Right cardiac atrium (tissue), 5 donors: Measurements from ENCODE around the gene MTA1. TPM values are rescaled to one million over a fixed set of nuclear protein-coding genes. Genes with fewer than 3 reads are reported as not detected.

Experiments
- ATAC-seq, 2 donors: fragments of 200-7000 bp; cut with Tn5 transposase; one replicate each; pipeline versions ENCODE4 v1.8.0 to v1.9.1; 2020; ENCODE audit warnings: moderate library complexity in 2 of 2, mild to moderate bottlenecking in 1 of 2
- DNase-seq, 3 donors: peaks; one replicate each; pipeline ENCODE4 v3.0.0-alpha.2; 2020
- H3K27ac ChIP-seq: one replicate; pipeline ENCODE4 v1.5.1; 2013; ENCODE audit warnings: mild to moderate bottlenecking, low read length, control low read depth, moderate library complexity
- H3K27me3 ChIP-seq: one replicate; pipeline ENCODE4 v1.6.1; 2013; ENCODE audit not compliant: control insufficient read depth, insufficient read depth
- H3K4me1 ChIP-seq: one replicate; pipeline ENCODE4 v1.6.1; 2013; ENCODE audit warnings: low read length; ENCODE audit not compliant: control insufficient read depth, insufficient read depth
- H3K4me3 ChIP-seq: one replicate; pipeline ENCODE4 v1.5.1; 2013; ENCODE audit warnings: low read length, control low read depth
- H3K9me3 ChIP-seq: one replicate; pipeline ENCODE4 v1.6.1; 2013; ENCODE audit warnings: low read length; ENCODE audit not compliant: control insufficient read depth
- WGBS: extraction: QIAGEN DNeasy Blood & Tissue Kit; methylation state at CpG from one replicate; pipeline ENCODE4 v1.1.7; 2013; 5-methylcytosine and 5-hydroxymethylcytosine counted together
- intact Hi-C, 4 donors: fragments of 100-400 bp; cut with DNase I; formaldehyde crosslinking; loops; one replicate each; pipeline versions ENCODE4 v1.11.0 to v1.14.0; 2022 to 2023
- polyA plus RNA-seq: library from polyadenylated mRNA; stranded (reverse); fragments of 200-250 nt; gene quantifications from one replicate; pipeline ENCODE4 v1.2.3, GENCODE V29; 2013
- total RNA-seq, 4 donors: library from RNA; stranded (reverse); fragmentation: NEBNext Ultra II Directional; extraction: Animal tissue kit (Norgen Biotek cat#: 25700); gene quantifications; one replicate each; pipeline ENCODE4 v1.2.1, GENCODE V29; 2021
- donor health status: healthy with polysubstance abuse.
- donor health status: DM: no; HTN: yes; CAD: no.
- donor health status: DM: no; HTN: no; CAD: no.
- donor health status: DM: no; HTN: yes; CAD: no; lungs with severe emphysema.
- donor health status: DM: yes; HTN: yes; CAD: no.

Gene MTA1
- total and polyA plus RNA-seq, 5 donors, result 121 to 179 (median 141) TPM

DNA sequence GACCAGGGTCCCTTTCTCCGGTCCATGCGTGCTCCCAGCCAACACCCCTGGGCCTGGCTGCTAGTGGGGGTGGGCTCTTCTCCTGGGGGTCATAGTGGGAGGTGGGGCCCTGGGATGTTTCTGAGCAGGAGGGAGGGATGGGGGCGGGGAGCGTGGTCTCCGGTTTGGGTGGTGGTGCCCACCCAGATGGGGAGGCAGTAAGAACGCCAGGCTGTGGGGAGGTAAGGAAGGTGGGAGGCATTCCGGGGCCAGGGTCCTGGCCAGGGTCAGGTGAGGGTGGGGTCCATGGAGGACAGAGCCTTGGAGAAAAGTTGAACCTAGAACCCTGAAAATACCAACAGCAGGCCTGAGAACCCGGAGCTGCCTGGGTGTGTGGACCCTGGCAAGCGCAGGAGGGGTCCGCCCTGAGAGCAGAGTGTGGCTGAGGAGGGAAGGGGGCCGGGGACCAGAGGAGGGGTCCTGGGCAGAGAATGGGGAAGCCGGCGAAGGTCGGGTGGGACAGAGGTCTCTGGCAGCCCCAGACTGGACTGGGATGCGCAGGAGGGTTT lies 60.6 kb downstream of the MTA1 start:
- peaks cover 13% of the 10 kb centered on the region for H3K4me1 ChIP-seq
- peak in 1 of 3 donors; percentile 47 for DNase-seq

DNA sequence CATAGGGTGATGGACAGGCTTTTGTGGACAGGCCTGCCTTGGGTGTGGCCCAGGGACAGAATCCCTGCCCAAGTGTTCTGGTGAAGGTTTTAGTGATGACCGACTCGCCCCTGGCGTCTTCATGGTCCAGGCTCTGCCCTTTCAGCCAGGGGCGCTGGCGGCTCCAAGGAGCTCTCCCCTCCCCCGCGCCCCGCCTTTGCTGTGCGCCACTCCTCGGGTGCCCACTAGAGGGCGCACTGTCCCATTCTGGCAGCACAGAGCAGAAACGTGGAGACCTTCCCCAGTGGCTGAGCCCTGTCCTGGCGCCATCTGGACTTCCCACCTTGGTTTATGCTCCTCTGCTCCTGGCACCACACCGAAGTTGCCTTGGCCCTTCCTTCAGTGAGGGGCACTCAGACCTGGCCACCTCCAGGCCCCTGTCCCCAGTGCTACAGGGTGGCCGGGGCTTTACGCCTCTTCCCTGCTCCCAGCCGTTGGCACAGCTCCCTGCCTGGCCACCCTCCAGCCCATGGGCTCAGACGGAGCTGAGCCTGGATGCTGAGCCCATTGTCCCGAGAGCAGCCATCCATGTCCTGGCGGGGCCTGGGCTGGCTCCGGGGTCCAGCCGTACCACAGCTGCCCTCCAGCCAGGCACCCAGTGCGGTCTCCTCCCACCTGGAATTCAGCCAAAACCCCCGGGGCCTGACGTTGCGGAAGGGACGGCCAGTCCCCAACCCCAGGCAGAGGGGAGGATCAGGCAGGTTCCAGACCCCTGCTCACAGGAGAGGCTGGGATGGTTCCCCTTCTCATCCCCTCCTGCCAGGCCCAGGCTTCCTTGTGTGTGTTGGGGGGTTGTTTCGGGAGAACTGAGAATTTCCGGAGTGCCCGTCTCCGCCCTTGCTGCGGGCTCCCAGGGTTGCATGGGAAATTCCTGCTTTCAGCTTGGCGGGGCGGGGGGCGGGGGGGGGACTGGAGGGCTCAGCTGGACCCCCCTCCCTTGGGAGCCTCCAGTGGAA lies 61.5 kb downstream of the MTA1 start:
- DNase-seq, result peak; percentile 89 to 96 (median 96)
- Histone ChIP-seq H3K4me1 (peaks cover 20% of the 10 kb centered on the region), H3K9me3 (no peaks in the 10 kb centered on the region), H3K4me3 (peak overlapping the region; percentile 5), H3K27ac (peak overlapping the region; percentile 95), H3K27me3 (no peaks in the 10 kb centered on the region)
- intact Hi-C loops, result loop anchor here in 2 of 4 donors (10.0 kb wide), 2 partner anchors 106 to 276 kb away; no protein-coding TSS in a partner anchor
- peak; percentile 61 to 66 for ATAC-seq
- under 1% methylated on average over 35 of the region's 35 CpGs for WGBS

More for the DNA sequence above, 60.6 kb downstream of the MTA1 start:
- intact Hi-C loops, result loop anchor here in 2 of 4 donors (10.0 kb wide), 2 partner anchors 105 to 275 kb away; no protein-coding TSS in a partner anchor
- WGBS, result 51% methylated on average over 15 of the region's 15 CpGs
- Histone ChIP-seq H3K27me3 (no peaks in the 10 kb centered on the region), H3K4me3 (no peak overlapping the region), H3K9me3 (no peaks in the 10 kb centered on the region), H3K27ac (peak overlapping the region; percentile 95)
- ATAC-seq, result no peak

GRCh38 chr14:105481886-105482457 lies 62.3 kb downstream of the MTA1 start:
- H3K4me3 ChIP-seq, result peak overlapping the region; percentile 5
- intact Hi-C loops, result loop anchor here in 2 of 4 donors (10.0 kb wide), 2 partner anchors 107 to 277 kb away; no protein-coding TSS in a partner anchor
- 2% methylated on average over 18 of the region's 18 CpGs for WGBS
- no peaks in the 10 kb centered on the region for H3K27me3 ChIP-seq
- H3K27ac ChIP-seq, result peak overlapping the region; percentile 84
- ATAC-seq (peak; percentile 43 to 61), DNase-seq (peak; percentile 97 to 98 (median 98))
- no peaks in the 10 kb centered on the region for H3K9me3 ChIP-seq
- H3K4me1 ChIP-seq, result peaks cover 22% of the 10 kb centered on the region

- no peak overlapping the region for H3K4me3 ChIP-seq
- 58% methylated on average over 18 of the region's 18 CpGs for WGBS
- peaks cover 22% of the 10 kb centered on the region for H3K4me1 ChIP-seq
- H3K27me3 ChIP-seq, result no peaks in the 10 kb centered on the region
- peak overlapping the region; percentile 84 for H3K27ac ChIP-seq
- H3K9me3 ChIP-seq, result no peaks in the 10 kb centered on the region
- intact Hi-C loops, result loop anchor here in 2 of 4 donors (10.0 kb wide), 2 partner anchors 108 to 278 kb away; no protein-coding TSS in a partner anchor
- DNase-seq, result peak in 2 of 3 donors; percentile 42 to 69
- no peak for ATAC-seq
Measured at GRCh38 chr14:105482486-105483110, 63.0 kb downstream of the MTA1 start.

DNA sequence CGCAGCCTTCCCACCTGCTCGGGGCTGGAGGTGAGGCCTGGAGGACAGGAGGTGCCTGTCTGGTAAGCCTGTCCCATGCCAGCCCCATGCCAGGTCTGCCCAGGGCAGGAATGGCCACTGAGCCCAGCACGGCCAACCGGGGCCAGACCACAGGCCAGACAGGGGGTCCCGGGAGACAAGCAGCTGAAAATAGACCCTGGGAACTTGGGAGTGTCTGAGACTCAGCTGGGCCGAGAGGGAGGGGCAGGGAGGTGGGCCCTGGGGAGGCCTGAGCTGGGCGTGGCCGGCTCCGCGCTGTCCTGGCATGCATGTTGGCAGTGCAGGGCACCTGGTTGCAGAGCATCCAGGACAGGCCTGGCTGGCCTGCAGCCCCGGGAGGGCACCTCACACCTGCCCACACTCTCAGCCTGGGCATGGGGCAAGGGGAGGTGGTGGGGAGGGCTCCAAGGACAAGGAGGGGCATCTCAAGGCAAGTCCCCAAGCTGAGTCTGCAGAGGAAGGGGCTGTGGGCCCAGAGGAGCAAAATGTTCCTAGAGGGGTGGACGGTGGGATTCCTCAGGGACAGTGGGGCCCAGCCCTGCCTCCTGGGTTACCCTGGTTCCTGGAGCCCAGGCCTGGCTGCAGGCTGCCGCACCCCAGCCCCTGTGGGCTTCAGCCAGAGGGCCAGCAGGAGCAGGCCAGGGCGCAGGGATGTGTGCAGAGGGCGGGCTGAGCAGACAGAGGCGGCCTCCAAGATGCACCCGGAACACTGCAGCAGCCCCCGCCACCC lies 63.9 kb downstream of the MTA1 start:
- intact Hi-C loops, result loop anchor here in 2 of 4 donors (10.0 kb wide), 2 partner anchors 109 to 279 kb away; no protein-coding TSS in a partner anchor
- ATAC-seq (no peak), DNase-seq (peak; percentile 44 to 83 (median 69))
- Histone ChIP-seq H3K27ac (peak overlapping the region; percentile 84), H3K4me3 (no peak overlapping the region), H3K4me1 (peaks cover 22% of the 10 kb centered on the region), H3K27me3 (no peaks in the 10 kb centered on the region), H3K9me3 (no peaks in the 10 kb centered on the region)
- WGBS, result 52% methylated on average over 18 of the region's 18 CpGs

- peaks cover 22% of the 10 kb centered on the region for H3K4me1 ChIP-seq
- H3K9me3 ChIP-seq, result no peaks in the 10 kb centered on the region
- 44% methylated on average over 20 of the region's 20 CpGs for WGBS
- ATAC-seq (peak in 1 of 2 donors; percentile 2), DNase-seq (peak; percentile 84 to 89 (median 89))
- intact Hi-C loops, result loop anchor here in 2 of 4 donors (10.0 kb wide), 2 partner anchors 110 to 280 kb away; no protein-coding TSS in a partner anchor
- H3K27ac ChIP-seq, result peak overlapping the region; percentile 53
- H3K27me3 ChIP-seq, result no peaks in the 10 kb centered on the region
- H3K4me3 ChIP-seq, result no peak overlapping the region
Measured at GRCh38 chr14:105484069-105484996, 64.7 kb downstream of the MTA1 start.

DNA sequence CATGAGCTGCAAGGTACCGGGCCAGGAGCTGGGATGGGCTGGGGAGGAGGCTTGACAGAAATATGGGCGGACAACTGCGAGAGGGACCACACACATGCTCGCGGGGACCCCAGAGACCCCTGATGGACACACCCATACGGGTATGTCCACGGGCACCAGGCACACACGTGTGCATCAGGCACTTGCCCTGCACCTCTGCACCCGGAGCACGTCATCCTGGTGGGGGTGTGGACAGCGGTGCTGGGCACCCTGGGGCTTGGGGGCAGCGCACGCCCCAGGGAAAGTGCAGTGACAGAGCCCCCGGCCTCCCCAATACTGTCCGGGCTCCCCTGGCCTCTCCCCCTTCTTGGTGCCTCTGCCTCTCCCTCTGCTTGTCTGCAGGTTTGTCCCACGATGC lies 65.4 kb downstream of the MTA1 start:
- no peak for ATAC-seq
- H3K27ac ChIP-seq, result peak overlapping the region; percentile 58
- peaks cover 22% of the 10 kb centered on the region for H3K4me1 ChIP-seq
- 69% methylated on average over 16 of the region's 16 CpGs for WGBS
- no peaks in the 10 kb centered on the region for H3K27me3 ChIP-seq
- no peak overlapping the region for H3K4me3 ChIP-seq
- no peaks in the 10 kb centered on the region for H3K9me3 ChIP-seq
- intact Hi-C loops, result loop anchor here (5.0 to 10.0 kb wide), 5 partner anchors 38 to 280 kb away; partner anchors contain the start of gene MTA1 (in 1 of the 4)
- no peak for DNase-seq

DNA sequence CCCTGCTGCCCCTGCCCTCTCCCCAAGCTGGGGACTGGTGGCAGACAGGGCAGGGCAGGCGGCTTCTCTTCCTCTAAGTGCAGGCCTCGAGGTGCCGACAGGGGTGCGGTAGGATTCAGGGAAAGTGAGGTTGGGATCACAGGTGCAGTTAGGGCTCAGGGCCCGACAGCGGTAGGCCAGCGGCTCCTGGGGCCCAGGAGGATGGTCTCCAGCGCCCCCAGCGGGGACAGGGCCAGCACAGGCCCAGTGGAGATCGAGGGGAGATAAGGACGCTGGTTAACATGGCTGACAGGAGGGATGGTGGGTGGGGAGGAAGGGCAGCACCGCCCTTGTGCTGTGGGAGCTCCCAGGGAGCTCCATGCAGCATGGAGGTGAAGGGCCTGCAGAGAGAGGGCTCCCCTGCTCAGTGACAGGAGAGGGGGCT lies 66.1 kb downstream of the MTA1 start:
- WGBS, result 38% methylated on average over 12 of the region's 12 CpGs
- intact Hi-C loops, result loop anchor here (5.0 to 10.0 kb wide), 5 partner anchors 38 to 281 kb away; partner anchors contain the start of gene MTA1 (in 1 of the 4)
- Histone ChIP-seq H3K4me1 (peaks cover 22% of the 10 kb centered on the region), H3K27ac (peak overlapping the region; percentile 58), H3K27me3 (no peaks in the 10 kb centered on the region), H3K9me3 (no peaks in the 10 kb centered on the region), H3K4me3 (no peak overlapping the region)
- DNase-seq (peak; percentile 45 to 85 (median 76)), ATAC-seq (no peak)
